HG03469 (cell line): ENCODE data around the gene IL15RA.
"Not testable (repeated sequence)": the region's sequence is repeated elsewhere in the genome, so short reads cannot be mapped to it uniquely, and the experiment has no call there.

Experiments used
- ATAC-seq: cut with Tn5 transposase; IDR thresholded peaks from one replicate; pipeline ENCODE4 v1.9.1; 2021; ENCODE audit warnings: mild to moderate bottlenecking, moderate library complexity, moderate number of reproducible peaks; ENCODE audit not compliant: unreplicated experiment

The IL15RA gene

GRCh38 chr10:6006991-6007390, 29.6 kb upstream of the IL15RA start:
- ATAC-seq, result no peak

GRCh38 chr10:6006546-6006945, 29.2 kb upstream of the IL15RA start:
- ATAC-seq, result no peak

GRCh38 chr10:6005856-6006395, 28.6 kb upstream of the IL15RA start:
- ATAC-seq, result no peak

- not testable (repeated sequence) for ATAC-seq
Measured at GRCh38 chr10:6005161-6005804, 27.9 kb upstream of the IL15RA start.

- no peak for ATAC-seq
Measured at GRCh38 chr10:6002809-6003510, 25.6 kb upstream of the IL15RA start.

GRCh38 chr10:5999440-6000165, 22.3 kb upstream of the IL15RA start:
- ATAC-seq, result no peak

- no peak for ATAC-seq
Measured at GRCh38 chr10:5996696-5997095, 19.4 kb upstream of the IL15RA start.

GRCh38 chr10:5992398-5992797, 15.1 kb upstream of the IL15RA start:
- no peak for ATAC-seq

- ATAC-seq, result no peak
Measured at GRCh38 chr10:5991708-5992107, 14.4 kb upstream of the IL15RA start.

- no peak for ATAC-seq
Measured at GRCh38 chr10:5989756-5990155, 12.4 kb upstream of the IL15RA start.

- ATAC-seq, result no peak
Measured at GRCh38 chr10:5988336-5988920, 11.1 kb upstream of the IL15RA start.

- ATAC-seq, result no peak
Measured at GRCh38 chr10:5987747-5988146, 10.4 kb upstream of the IL15RA start.

- ATAC-seq, result no peak
Measured at GRCh38 chr10:5985029-5985428, 7.7 kb upstream of the IL15RA start.

- no peak for ATAC-seq
Measured at GRCh38 chr10:5983774-5984173, 6.4 kb upstream of the IL15RA start.

- no peak for ATAC-seq
Measured at GRCh38 chr10:5981529-5981928, 4.2 kb upstream of the IL15RA start.

GRCh38 chr10:5978230-5978489, 817 bp upstream of the IL15RA start:
- ATAC-seq, result no peak

- ATAC-seq, result peak; percentile 7
Measured at GRCh38 chr10:5976512-5977470, 552 bp downstream of the IL15RA start.

- peak; percentile 56 for ATAC-seq
Measured at GRCh38 chr10:5975641-5976473, 1.5 kb downstream of the IL15RA start.

- no peak for ATAC-seq
Measured at GRCh38 chr10:5973069-5973468, 4.3 kb downstream of the IL15RA start.

- no peak for ATAC-seq
Measured at GRCh38 chr10:5971886-5972285, 5.5 kb downstream of the IL15RA start.
